Smooth muscle cell (in vitro differentiated cells): ENCODE data around the gene AMHR2. TPM values are rescaled to one million over a fixed set of nuclear protein-coding genes. Genes with fewer than 3 reads are reported as not detected.

Experiments used
- DNase-seq: peaks from one replicate; lab custom pipeline; 2025; ENCODE audit not compliant: unreplicated experiment; lab: John Stamatoyannopoulos, UW
- H2AFZ ChIP-seq: fragments of 200-600 bp; sonication (generic); 2 replicates; pipeline ENCODE4 v1.6.0; 2016; ENCODE audit warnings: antibody characterized with exemption, low read depth, mild to moderate bottlenecking
- H3F3A ChIP-seq: fragments of 200-600 bp; sonication (generic); 2 replicates; pipeline ENCODE4 v1.6.0; 2017; ENCODE audit warnings: antibody characterized with exemption, low read depth
- H3K27ac ChIP-seq: fragments of 200-600 bp; sonication (generic); 2 replicates; pipeline ENCODE4 v1.5.1; 2016; ENCODE audit warnings: low read depth, mild to moderate bottlenecking
- H3K27me3 ChIP-seq: fragments of 200-600 bp; sonication (generic); 2 replicates; pipeline ENCODE4 v1.6.1; 2016; ENCODE audit warnings: low read depth, mild to moderate bottlenecking
- H3K36me3 ChIP-seq: fragments of 200-600 bp; sonication (generic); 2 replicates; pipeline ENCODE4 v1.5.1; 2016; ENCODE audit warnings: low read depth
- H3K4me1 ChIP-seq: fragments of 200-600 bp; sonication (generic); 2 replicates; pipeline ENCODE4 v1.5.1; 2016; ENCODE audit warnings: low read depth
- H3K4me2 ChIP-seq: fragments of 200-600 bp; sonication (generic); 2 replicates; pipeline ENCODE4 v1.6.0; 2016; ENCODE audit warnings: mild to moderate bottlenecking
- H3K4me3 ChIP-seq: fragments of 200-600 bp; sonication (generic); 2 replicates; pipeline ENCODE4 v1.5.1; 2016; ENCODE audit warnings: mild to moderate bottlenecking
- H3K79me2 ChIP-seq: fragments of 200-600 bp; sonication (generic); 2 replicates; pipeline ENCODE4 v1.6.0; 2016; ENCODE audit warnings: low read depth, mild to moderate bottlenecking
- H3K9ac ChIP-seq: fragments of 200-600 bp; sonication (generic); 2 replicates; pipeline ENCODE4 v1.6.0; 2016; ENCODE audit warnings: low read depth
- H3K9me3 ChIP-seq: fragments of 200-600 bp; sonication (generic); replicated peaks from 2 replicates; pipeline ENCODE4 v1.5.1; 2016; ENCODE audit warnings: low read depth
- H4K20me1 ChIP-seq: fragments of 200-600 bp; sonication (generic); 2 replicates; pipeline ENCODE4 v1.6.0; 2016; ENCODE audit warnings: low read depth
- WGBS: methylation state at CpG from one replicate; pipeline ENCODE4 v1.1.7; 2016; ENCODE audit warnings: low lambda C conversion rate; 5-methylcytosine and 5-hydroxymethylcytosine counted together
- polyA plus RNA-seq: library from polyadenylated mRNA; unstranded; fragments of >200 nt; fragmentation: Nextera tagmentation; extraction: Ambion mirVana; gene quantifications from 2 replicates; pipeline ENCODE4 v1.2.1, GENCODE V29; 2016
- total RNA-seq: library from RNA; depleted of rRNA; stranded (reverse); fragments of >200 nt; gene quantifications from 2 replicates; pipeline ENCODE4 v1.2.3, GENCODE V29; 2014
- TF ChIP-seq, protein P1 (sequence below): fragments of 200-600 bp; sonication (generic); IDR thresholded peaks from 2 replicates; pipeline ENCODE4 v1.5.1; 2017; ENCODE audit warnings: borderline replicate concordance, mild to moderate bottlenecking, antibody characterized with exemption; ENCODE audit not compliant: insufficient read depth, poor library complexity, severe bottlenecking

AMHR2 gene
- total and polyA plus RNA-seq, 2 experiments from 2014 or later, result 0.49 TPM; not detected in 1

- Histone ChIP-seq H3K9ac (no peak overlapping the region), H3K36me3 (peaks cover 69% of the 10 kb centered on the region), H2AFZ (no peak overlapping the region), H3K27me3 (no peaks in the 10 kb centered on the region), H3K4me3 (no peak overlapping the region), H3K4me2 (no peak overlapping the region), H3K79me2 (peaks cover 96% of the 10 kb centered on the region), H3K4me1 (peaks cover 19% of the 10 kb centered on the region), H3K27ac (no peak overlapping the region), H4K20me1 (peaks cover 99% of the 10 kb centered on the region), H3K9me3 (no peaks in the 10 kb centered on the region), H3F3A (peaks cover 51% of the 10 kb centered on the region)
- TF ChIP-seq, protein P1, sequence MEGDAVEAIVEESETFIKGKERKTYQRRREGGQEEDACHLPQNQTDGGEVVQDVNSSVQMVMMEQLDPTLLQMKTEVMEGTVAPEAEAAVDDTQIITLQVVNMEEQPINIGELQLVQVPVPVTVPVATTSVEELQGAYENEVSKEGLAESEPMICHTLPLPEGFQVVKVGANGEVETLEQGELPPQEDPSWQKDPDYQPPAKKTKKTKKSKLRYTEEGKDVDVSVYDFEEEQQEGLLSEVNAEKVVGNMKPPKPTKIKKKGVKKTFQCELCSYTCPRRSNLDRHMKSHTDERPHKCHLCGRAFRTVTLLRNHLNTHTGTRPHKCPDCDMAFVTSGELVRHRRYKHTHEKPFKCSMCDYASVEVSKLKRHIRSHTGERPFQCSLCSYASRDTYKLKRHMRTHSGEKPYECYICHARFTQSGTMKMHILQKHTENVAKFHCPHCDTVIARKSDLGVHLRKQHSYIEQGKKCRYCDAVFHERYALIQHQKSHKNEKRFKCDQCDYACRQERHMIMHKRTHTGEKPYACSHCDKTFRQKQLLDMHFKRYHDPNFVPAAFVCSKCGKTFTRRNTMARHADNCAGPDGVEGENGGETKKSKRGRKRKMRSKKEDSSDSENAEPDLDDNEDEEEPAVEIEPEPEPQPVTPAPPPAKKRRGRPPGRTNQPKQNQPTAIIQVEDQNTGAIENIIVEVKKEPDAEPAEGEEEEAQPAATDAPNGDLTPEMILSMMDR, result no peak
- WGBS, result 89% methylated on average over 4 of the region's 4 CpGs
- no peak for DNase-seq
Measured at GRCh38 chr12:53466640-53467039, 43.0 kb downstream of the AMHR2 start.

- H3K9ac ChIP-seq, result no peak overlapping the region
- peaks cover 96% of the 10 kb centered on the region for H3K79me2 ChIP-seq
- no peak for DNase-seq
- no peak overlapping the region for H2AFZ ChIP-seq
- no peak overlapping the region for H3K4me3 ChIP-seq
- H4K20me1 ChIP-seq, result peaks cover 99% of the 10 kb centered on the region
- H3K36me3 ChIP-seq, result peaks cover 65% of the 10 kb centered on the region
- no peak overlapping the region for H3K27ac ChIP-seq
- H3K27me3 ChIP-seq, result no peaks in the 10 kb centered on the region
- TF ChIP-seq, protein P1, result no peak
- H3F3A ChIP-seq, result peaks cover 56% of the 10 kb centered on the region
- no peaks in the 10 kb centered on the region for H3K9me3 ChIP-seq
- 96% methylated on average over 5 of the region's 5 CpGs for WGBS
- no peak overlapping the region for H3K4me2 ChIP-seq
- peaks cover 15% of the 10 kb centered on the region for H3K4me1 ChIP-seq
Measured at GRCh38 chr12:53467082-53467481, 43.4 kb downstream of the AMHR2 start.

- H3K79me2 ChIP-seq, result peaks cover 95% of the 10 kb centered on the region
- H3K36me3 ChIP-seq, result peaks cover 57% of the 10 kb centered on the region
- H3K27ac ChIP-seq, result no peak overlapping the region
Measured at GRCh38 chr12:53467880-53468279, 44.2 kb downstream of the AMHR2 start.

GRCh38 chr12:53468282-53468681, 44.6 kb downstream of the AMHR2 start:
- WGBS, result 93% methylated on average over 1 of the region's 1 CpG
- Histone ChIP-seq H3K9ac (no peak overlapping the region), H3F3A (peaks cover 61% of the 10 kb centered on the region), H3K4me2 (no peak overlapping the region), H3K36me3 (peaks cover 53% of the 10 kb centered on the region), H3K4me3 (no peak overlapping the region), H3K9me3 (no peaks in the 10 kb centered on the region), H3K27me3 (no peaks in the 10 kb centered on the region), H4K20me1 (peaks cover 99% of the 10 kb centered on the region), H3K27ac (no peak overlapping the region), H3K4me1 (peaks cover 9% of the 10 kb centered on the region), H3K79me2 (peaks cover 95% of the 10 kb centered on the region), H2AFZ (no peak overlapping the region)
- TF ChIP-seq, protein P1, result no peak
- DNase-seq, result no peak

More at GRCh38 chr12:53467880-53468279, 44.2 kb downstream of the AMHR2 start:
- Histone ChIP-seq H3K4me1 (peaks cover 9% of the 10 kb centered on the region), H3K9ac (no peak overlapping the region), H3K4me3 (no peak overlapping the region), H3F3A (peaks cover 61% of the 10 kb centered on the region), H3K4me2 (no peak overlapping the region), H3K9me3 (no peaks in the 10 kb centered on the region), H2AFZ (no peak overlapping the region), H4K20me1 (peaks cover 99% of the 10 kb centered on the region), H3K27me3 (no peaks in the 10 kb centered on the region)
- TF ChIP-seq, protein P1, result no peak
- WGBS, result 96% methylated on average over 2 of the region's 2 CpGs
- no peak for DNase-seq
